Measurements from ENCODE around the gene KIF19. TPM values are rescaled to one million over a fixed set of nuclear protein-coding genes. Genes with fewer than 3 reads are reported as not detected.

Gene KIF19
- total and polyA plus RNA-seq, 10 of the 15 experiments (the other 5 are each of a cell fraction or from before 2014, with no cell fraction given) = 0.06 to 0.07 TPM; not detected in 8

DNA sequence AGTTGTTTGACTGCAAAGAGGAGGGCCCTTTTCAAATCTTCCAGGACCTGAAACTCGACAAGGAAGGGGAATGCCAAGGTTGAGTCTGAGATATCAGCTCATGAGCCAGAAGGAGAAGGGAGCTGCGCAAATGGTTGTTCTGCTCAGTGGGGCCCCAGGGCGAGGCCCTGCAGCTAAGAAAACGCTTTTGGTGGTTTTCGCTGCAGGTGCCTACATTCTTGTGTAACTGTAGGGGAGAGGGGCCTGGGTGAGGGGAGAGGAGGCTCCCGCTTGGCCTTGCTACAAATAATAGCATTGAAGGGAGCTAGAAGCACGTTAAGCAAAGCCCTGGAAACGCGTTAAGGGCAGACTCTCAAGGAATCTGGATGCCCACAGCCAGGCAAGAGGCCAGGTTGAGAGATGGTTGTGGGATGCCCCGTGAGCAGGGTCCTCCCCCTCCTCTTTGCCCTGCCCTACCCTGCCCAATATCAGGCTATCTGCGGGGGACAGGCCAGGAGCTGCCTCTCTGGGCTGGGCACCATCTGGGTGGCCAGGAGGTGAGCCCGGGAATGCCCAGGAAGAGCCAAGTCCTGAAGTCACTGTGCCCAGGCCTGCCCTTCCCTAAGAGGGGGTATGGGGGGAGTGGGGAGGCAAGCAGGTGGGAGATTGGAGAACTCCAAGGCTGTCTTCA, 63.2 kb downstream of the KIF19 start:
- FAIRE-seq = no peak
- no peak for TF ChIP-seq RB1 (IDR thresholded peaks at IDR 0.05; ENCODE audit: borderline replicate concordance)
- TF ChIP-seq YY1 (IDR thresholded peaks at IDR 0.05; ENCODE audit: low read depth, low read length) = no peak
- TF ChIP-seq FOXM1 (IDR thresholded peaks at IDR 0.05; ENCODE audit: low read depth, low read length) = no peak
- TF ChIP-seq, protein P1, sequence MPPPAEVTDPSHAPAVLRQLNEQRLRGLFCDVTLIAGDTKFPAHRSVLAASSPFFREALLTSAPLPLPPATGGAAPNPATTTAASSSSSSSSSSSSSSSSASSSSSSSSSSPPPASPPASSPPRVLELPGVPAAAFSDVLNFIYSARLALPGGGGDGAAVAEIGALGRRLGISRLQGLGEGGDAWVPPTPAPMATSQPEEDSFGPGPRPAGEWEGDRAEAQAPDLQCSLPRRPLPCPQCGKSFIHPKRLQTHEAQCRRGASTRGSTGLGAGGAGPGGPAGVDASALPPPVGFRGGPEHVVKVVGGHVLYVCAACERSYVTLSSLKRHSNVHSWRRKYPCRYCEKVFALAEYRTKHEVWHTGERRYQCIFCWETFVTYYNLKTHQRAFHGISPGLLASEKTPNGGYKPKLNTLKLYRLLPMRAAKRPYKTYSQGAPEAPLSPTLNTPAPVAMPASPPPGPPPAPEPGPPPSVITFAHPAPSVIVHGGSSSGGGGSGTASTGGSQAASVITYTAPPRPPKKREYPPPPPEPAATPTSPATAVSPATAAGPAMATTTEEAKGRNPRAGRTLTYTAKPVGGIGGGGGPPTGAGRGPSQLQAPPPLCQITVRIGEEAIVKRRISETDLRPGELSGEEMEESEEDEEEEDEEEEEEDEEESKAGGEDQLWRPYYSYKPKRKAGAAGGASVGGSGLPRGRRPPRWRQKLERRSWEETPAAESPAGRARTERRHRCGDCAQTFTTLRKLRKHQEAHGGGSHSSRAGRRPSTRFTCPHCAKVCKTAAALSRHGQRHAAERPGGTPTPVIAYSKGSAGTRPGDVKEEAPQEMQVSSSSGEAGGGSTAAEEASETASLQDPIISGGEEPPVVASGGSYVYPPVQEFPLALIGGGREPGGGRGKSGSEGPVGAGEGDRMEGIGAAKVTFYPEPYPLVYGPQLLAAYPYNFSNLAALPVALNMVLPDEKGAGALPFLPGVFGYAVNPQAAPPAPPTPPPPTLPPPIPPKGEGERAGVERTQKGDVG (CRISPR knock-in tag; IDR thresholded peaks at IDR 0.05) = no peak
- no peak for TF ChIP-seq POU2F2 (IDR thresholded peaks at IDR 0.05; ENCODE audit: borderline replicate concordance, low read depth, low read length)
- TF ChIP-seq, protein P2, sequence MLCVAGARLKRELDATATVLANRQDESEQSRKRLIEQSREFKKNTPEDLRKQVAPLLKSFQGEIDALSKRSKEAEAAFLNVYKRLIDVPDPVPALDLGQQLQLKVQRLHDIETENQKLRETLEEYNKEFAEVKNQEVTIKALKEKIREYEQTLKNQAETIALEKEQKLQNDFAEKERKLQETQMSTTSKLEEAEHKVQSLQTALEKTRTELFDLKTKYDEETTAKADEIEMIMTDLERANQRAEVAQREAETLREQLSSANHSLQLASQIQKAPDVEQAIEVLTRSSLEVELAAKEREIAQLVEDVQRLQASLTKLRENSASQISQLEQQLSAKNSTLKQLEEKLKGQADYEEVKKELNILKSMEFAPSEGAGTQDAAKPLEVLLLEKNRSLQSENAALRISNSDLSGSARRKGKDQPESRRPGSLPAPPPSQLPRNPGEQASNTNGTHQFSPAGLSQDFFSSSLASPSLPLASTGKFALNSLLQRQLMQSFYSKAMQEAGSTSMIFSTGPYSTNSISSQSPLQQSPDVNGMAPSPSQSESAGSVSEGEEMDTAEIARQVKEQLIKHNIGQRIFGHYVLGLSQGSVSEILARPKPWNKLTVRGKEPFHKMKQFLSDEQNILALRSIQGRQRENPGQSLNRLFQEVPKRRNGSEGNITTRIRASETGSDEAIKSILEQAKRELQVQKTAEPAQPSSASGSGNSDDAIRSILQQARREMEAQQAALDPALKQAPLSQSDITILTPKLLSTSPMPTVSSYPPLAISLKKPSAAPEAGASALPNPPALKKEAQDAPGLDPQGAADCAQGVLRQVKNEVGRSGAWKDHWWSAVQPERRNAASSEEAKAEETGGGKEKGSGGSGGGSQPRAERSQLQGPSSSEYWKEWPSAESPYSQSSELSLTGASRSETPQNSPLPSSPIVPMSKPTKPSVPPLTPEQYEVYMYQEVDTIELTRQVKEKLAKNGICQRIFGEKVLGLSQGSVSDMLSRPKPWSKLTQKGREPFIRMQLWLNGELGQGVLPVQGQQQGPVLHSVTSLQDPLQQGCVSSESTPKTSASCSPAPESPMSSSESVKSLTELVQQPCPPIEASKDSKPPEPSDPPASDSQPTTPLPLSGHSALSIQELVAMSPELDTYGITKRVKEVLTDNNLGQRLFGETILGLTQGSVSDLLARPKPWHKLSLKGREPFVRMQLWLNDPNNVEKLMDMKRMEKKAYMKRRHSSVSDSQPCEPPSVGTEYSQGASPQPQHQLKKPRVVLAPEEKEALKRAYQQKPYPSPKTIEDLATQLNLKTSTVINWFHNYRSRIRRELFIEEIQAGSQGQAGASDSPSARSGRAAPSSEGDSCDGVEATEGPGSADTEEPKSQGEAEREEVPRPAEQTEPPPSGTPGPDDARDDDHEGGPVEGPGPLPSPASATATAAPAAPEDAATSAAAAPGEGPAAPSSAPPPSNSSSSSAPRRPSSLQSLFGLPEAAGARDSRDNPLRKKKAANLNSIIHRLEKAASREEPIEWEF (IDR thresholded peaks at IDR 0.05; ENCODE audit: insufficient replicate concordance, low read depth, low read length) = no peak
- TF ChIP-seq FOS (IDR thresholded peaks at IDR 0.05; ENCODE audit: borderline replicate concordance, extremely low read depth, insufficient read length) = no peak
- TF ChIP-seq SIX5 (IDR thresholded peaks at IDR 0.05; ENCODE audit: low read depth, low read length, severe bottlenecking) = no peak
- no peak for TF ChIP-seq JUND (IDR thresholded peaks at IDR 0.05; ENCODE audit: low read depth, low read length)
- no peak for TF ChIP-seq POLR2AphosphoS2 (IDR thresholded peaks at IDR 0.05; ENCODE audit: low read depth, low read length)
- no peak for TF ChIP-seq NFIC (IDR thresholded peaks at IDR 0.05; ENCODE audit: low read depth, low read length)

More for the DNA sequence above, 63.2 kb downstream of the KIF19 start:
- 30% methylated on average over 12 of the region's 12 CpGs for WGBS (ENCODE audit: insufficient coverage, insufficient replicate concordance, low lambda C conversion rate, missing lambda C conversion rate)
- Histone ChIP-seq H4K20me1 (ENCODE audit: control insufficient read depth, insufficient read depth) (no peaks in the 10 kb centered on the region), H3K4me2 (ENCODE audit: control insufficient read depth, insufficient read depth) (no peak overlapping the region), H3K36me3 (ENCODE audit: control insufficient read depth in 2 of 2, insufficient read depth in 2 of 2, low read length in 1 of 2) (no peaks in the 10 kb centered on the region), H3K4me1 (ENCODE audit: control insufficient read depth, insufficient read depth, low read length) (no peaks in the 10 kb centered on the region), H3K9me3 (replicated peaks; ENCODE audit: control insufficient read depth, insufficient read depth, low read length) (no peaks in the 10 kb centered on the region), H3K9ac (ENCODE audit: control insufficient read depth, insufficient read depth, low read length) (no peak overlapping the region), H3K27me3 (replicated peaks in 1 of 2; ENCODE audit: control insufficient read depth in 2 of 2, insufficient read depth in 2 of 2, low read length in 1 of 2) (no peaks in the 10 kb centered on the region), H3K4me3 (no peak overlapping the region), H2AFZ (ENCODE audit: control insufficient read depth, low read depth, low read length) (no peak overlapping the region), H3K79me2 (ENCODE audit: control insufficient read depth, insufficient read depth, low read length) (no peaks in the 10 kb centered on the region), H3K27ac (ENCODE audit: control insufficient read depth, insufficient read depth) (no peak overlapping the region)
- SMC1A ChIA-PET (ENCODE audit: uncharacterized antibody, unreplicated experiment) = interaction anchor here (0.9 kb wide), 1 partner anchor 10 kb away, joined by 6 read pairs; no protein-coding TSS in a partner anchor
- CTCF ChIA-PET = interaction anchor here (1.2 to 1.4 kb wide), 2 partner anchors 10 to 144 kb away, joined by 4 to 5 read pairs; no protein-coding TSS in a partner anchor
- POLR2A ChIA-PET = interaction anchor here (0.6 kb wide), 1 partner anchor 1091 kb away, joined by 4 read pairs; no protein-coding TSS in a partner anchor
- RAD21 ChIA-PET (ENCODE audit: unreplicated experiment) = interaction anchor here (1.2 to 1.5 kb wide), 3 partner anchors 10 to 143 kb away, joined by 4 to 5 read pairs (median 5); no protein-coding TSS in a partner anchor
- BruUV-seq (replicated peaks) = no TSS peak
- intact Hi-C loops (cut with micrococcal nuclease; ENCODE audit: unreplicated experiment) (no loop called here), in situ Hi-C loops (cut with MboI) (no loop called here)
- ATAC-seq (0 out of 3 replicates have a peak, but pooled peaks have one; percentile 21), DNase-seq (ENCODE audit: low read depth, low spot score) (no peak)
